GM19468 (cell line): Measurements from ENCODE around the gene STX8.
A peak's percentile ranks its signal among the peaks of the same experiment; 100 is the strongest.
"Not testable (repeated sequence)": the region's sequence is repeated elsewhere in the genome, so short reads cannot be mapped to it uniquely, and the experiment has no call there.

Source experiments
- ATAC-seq: cut with Tn5 transposase; IDR thresholded peaks from one replicate; pipeline ENCODE4 v1.9.1; 2021; ENCODE audit warnings: mild to moderate bottlenecking, moderate library complexity, moderate number of reproducible peaks; ENCODE audit not compliant: unreplicated experiment; ENCODE audit errors: extremely low read depth

STX8 gene, protein sequence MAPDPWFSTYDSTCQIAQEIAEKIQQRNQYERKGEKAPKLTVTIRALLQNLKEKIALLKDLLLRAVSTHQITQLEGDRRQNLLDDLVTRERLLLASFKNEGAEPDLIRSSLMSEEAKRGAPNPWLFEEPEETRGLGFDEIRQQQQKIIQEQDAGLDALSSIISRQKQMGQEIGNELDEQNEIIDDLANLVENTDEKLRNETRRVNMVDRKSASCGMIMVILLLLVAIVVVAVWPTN

DNA sequence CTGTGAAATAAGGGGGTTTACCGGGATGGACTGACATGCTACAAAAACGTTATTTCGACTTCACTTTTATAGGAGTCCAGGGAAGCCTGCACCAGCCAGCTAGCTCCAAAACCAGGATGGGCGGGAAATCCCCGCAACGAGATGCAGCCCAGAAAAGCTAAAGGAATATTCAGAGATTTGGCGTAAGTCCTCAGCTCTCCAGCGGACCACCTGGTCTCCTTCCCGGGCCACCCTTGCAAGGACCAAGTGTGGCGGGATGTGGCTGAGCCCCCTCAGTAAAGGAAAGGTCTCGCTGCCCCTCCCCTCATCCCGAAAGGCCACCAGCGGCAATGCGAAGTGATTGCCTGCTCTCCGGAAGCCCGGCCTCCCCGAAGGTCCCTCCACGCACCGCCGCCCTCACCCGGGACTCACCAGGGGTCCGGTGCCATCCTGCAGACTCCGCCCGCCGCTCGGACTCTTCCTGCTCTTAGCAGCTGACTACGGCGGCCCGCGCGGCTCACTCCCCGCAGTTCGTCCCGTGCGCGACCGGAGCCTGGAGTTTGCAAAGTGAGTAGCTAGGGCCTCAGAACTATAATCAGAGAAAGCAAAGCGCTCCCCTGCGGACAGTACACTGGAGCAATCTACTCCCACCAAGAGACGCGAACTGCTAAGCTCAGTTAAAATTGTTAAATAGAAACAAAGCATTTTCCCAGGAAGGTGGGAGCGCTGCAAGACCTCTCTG, at the start of gene STX8:
Gene STX8 (minus strand): TSS at position 440 of the 721 bp plus-strand sequence. CDS start 12 bp downstream, at position 428.
- no peak for ATAC-seq

DNA sequence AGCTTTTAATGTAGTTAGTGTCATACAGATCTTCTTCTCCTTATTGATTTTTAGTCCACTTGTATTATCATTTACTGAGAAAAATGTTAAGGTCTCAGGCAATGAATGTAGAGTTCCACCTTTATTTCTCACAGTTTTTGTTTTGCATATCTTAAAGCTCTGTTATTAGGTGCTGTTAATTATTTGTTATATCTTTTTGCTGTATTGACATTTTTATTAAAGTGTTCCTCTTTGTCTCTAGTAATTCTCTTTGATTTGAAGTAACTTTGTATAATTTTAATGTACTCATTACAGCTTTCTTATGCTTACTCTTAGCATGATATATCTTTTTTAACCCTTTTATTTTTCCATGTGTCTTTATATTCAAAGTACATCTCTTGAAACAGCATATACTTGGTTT, 47.3 kb upstream of the STX8 start:
- no peak for ATAC-seq

GRCh38 chr17:9615486-9615885, 39.9 kb upstream of the STX8 start:
- ATAC-seq: no peak

DNA sequence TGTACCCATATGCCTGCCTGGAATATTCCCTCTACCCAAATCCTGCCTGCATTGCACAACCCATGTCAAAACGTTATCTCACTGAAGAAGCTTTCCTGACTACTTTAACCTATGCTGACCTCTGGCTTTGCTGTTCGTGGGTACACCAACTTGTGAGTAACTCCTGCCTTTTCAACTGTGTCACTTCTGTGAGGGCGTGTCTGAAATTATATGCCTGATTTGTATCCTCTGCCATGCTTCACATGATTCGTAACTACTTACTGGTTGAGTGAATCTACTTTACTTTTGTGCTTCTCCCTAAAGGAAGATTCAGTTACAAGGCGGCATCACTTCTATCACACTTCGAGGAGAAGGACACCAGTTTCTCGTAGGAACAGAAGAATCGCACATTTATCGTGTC, 36.4 kb upstream of the STX8 start:
- ATAC-seq: no peak

GRCh38 chr17:9611557-9611956, 35.9 kb upstream of the STX8 start:
- no peak for ATAC-seq

DNA sequence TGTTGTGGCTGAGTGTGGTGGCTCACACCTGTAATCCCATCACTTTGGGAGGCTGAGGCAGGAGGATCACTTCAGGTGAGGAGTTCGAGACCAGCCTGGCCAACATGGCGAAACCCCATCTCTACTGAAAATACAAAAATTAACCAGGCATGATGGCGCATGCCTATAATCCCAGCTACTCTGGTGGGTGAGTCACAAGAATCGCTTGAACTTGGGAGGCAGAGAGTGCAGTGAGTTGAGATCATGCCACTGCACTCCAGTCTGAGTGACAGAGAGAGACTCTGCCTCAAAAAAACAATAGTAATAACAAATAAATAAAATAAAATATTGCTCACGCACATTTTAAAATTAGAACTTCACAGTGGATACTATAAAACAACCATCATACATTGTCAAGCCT, 31.4 kb upstream of the STX8 start:
- ATAC-seq: not testable (repeated sequence)

DNA sequence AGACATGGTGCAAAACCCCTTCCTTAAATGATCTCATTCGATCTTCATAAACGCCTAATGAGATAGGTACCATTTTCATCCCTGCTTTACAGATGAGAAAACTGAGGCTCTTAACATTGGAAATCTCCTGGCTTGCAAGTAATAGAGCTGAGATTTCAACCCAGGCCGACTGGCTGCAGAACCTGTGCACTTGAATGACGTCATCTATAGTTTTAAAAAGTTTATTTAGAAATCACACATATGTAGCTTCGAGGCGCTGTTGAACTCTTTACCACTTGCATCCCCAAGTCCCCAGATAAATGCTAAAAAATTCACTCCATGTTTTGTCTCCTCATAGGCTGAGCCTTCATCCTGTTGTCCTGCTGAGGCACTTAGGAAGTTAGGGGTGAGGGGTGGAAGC, 30.8 kb upstream of the STX8 start:
- no peak for ATAC-seq

- ATAC-seq: not testable (repeated sequence)
These were observed 29.0 kb upstream of the STX8 start for GRCh38 chr17:9604583-9604982.

DNA sequence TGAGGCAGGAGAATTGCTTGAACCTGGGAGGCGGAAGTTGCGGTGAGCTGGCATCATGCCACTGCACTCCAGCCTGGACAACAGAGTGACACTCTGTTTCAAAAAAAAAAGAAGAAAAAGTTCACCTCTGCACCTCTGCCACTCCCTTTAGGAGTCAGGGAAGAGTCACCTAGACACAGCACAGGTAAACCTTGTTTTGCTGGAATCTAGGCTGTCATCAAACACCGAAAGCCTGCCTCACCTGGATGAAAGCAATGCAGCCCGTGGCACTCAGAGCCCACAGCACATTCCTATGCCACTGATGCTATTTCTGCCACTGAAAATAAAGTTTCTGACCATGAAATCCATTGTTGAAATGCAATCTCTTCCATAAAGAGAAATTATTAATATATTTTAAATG, 23.0 kb upstream of the STX8 start:
- no peak for ATAC-seq

- ATAC-seq: not testable (repeated sequence)
These were observed 22.0 kb upstream of the STX8 start for GRCh38 chr17:9597638-9598037.

DNA sequence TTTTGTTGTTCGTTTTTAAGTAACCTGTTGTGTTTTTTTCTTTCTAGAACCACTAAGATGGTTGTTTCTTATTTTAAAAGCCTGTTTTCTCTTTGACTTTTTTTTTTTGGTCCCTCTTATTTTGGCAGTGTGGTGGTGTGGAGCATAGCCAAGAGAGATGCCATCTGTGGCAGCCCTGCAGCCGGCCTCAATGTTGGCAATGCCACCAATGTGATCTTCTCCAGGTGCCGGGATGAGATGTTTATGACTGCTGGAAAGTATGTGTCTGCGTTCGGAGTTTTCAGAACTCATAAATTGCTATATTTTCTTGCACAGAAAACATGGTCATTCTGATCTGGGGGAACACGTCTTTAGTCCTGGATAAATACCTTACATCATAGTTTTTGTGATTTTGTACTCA, 18.4 kb upstream of the STX8 start:
- no peak for ATAC-seq

DNA sequence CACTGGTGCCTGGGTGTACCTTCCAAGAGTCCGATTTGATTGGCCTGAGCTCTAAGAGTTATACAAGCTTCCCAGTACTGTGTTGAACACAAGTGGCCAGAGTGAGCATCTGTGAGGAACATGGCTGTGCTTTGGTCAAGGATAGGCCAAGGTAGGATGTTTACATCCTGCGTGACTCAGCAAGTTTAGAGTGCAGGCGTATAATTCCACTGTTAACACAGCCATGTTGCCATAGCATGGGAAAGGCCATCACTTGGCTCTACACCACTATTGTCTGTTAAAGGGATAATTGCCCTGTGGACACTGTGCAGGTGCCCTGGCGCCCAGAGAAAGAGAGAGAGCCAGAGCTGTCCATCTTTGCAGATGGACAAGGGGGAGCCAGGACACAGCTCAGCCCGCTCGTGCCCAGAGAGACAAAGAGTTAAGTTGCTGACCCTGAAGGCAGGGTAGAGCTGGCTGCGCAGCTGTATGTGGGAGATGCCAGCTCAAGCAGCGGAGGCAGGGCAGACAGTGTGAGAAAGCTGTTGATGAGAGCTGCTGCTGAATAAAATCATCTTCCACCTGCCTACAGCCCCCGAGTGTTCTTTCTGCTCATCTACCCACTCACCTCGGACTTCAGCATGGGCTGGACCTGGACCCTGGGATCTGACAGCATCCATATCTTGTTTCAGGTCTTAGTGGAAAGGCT, 12.5 kb upstream of the STX8 start:
- ATAC-seq: no peak

GRCh38 chr17:9577373-9577709, 1.7 kb upstream of the STX8 start:
- no peak for ATAC-seq

GRCh38 chr17:9576521-9577372, 1.1 kb upstream of the STX8 start, which contains the start of gene CFAP52:
CFAP52 (plus strand) TSS chr17:9576642; CDS start chr17:9576696, 54 bp downstream.
- ATAC-seq: peak; percentile 38

GRCh38 chr17:9571201-9571600, 4.4 kb downstream of the STX8 start:
- no peak for ATAC-seq

- ATAC-seq: no peak
These were observed 6.5 kb downstream of the STX8 start for GRCh38 chr17:9568957-9569588.

DNA sequence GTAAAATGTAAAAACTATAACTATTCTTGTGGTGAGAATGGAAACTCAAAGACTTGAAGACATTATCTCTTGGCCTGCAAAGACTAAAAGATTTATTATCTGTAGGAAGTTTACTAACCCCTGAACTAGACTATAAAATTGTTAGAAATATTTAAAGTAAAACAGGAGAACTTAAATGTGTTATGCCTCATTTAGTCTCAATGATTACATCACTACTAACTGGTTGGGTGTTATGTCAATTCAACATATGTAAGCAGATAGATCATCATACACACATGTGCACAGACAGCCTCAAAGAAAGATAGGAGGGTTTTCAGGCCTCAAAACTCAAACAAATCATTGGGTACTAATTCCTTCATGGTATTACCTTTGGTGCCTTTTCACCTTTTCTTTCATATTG, 7.6 kb downstream of the STX8 start:
- ATAC-seq: no peak

DNA sequence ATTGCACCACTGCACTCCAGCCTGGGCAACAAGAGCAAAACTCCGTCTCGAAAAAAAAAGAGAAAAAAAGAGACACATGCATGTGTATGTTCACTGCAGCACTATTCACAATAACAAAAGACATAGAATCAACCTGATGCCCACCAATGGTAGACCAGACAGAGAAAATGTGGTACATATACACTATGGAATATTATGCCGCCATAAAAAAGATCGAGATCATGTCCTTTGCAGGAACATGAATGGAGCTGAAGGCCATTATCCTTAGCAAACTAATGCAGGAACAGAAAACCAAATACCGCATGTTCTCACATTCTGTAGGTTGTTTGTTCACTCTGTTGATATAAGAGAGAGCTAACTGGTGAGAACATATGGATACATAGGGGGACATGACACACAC, 8.9 kb downstream of the STX8 start:
- ATAC-seq: not testable (repeated sequence)

GRCh38 chr17:9566067-9566466, 9.6 kb downstream of the STX8 start:
- ATAC-seq: no peak

GRCh38 chr17:9564104-9564503, 11.5 kb downstream of the STX8 start:
- ATAC-seq: no peak
